WERI-Rb-1 (cell line): ENCODE data around the gene PDGFA.

Experiments
- DNase-seq: peaks from one replicate; pipeline ENCODE4 v3.0.0-alpha.2; 2020
- H3K27ac ChIP-seq: fragments of 250-450 bp; sonication (Bioruptor Pico); 2 replicates; pipeline ENCODE4 v1.5.1; 2020; ENCODE audit warnings: mild to moderate bottlenecking, moderate library complexity
- H3K27me3 ChIP-seq: fragments of 250-450 bp; sonication (Bioruptor Pico); 2 replicates; pipeline ENCODE4 v1.5.1; 2021; ENCODE audit warnings: mild to moderate bottlenecking, low read depth, moderate library complexity; ENCODE audit not compliant: insufficient read depth, severe bottlenecking
- H3K36me3 ChIP-seq: fragments of 250-450 bp; sonication (Bioruptor Pico); 2 replicates; pipeline ENCODE4 v1.5.1; 2020; ENCODE audit warnings: mild to moderate bottlenecking, moderate library complexity
- H3K4me3 ChIP-seq: 2 replicates; pipeline ENCODE4 v1.5.1; 2011; ENCODE audit warnings: low read depth, mild to moderate bottlenecking, control low read depth, low read length
- H3K9me3 ChIP-seq: fragments of 250-450 bp; sonication (Bioruptor Pico); 2 replicates; pipeline ENCODE4 v1.5.1; 2021; ENCODE audit warnings: mild to moderate bottlenecking, moderate library complexity; ENCODE audit not compliant: severe bottlenecking
- CTCF ChIP-seq: IDR thresholded peaks from 2 replicates; pipeline ENCODE4 v1.5.1; 2011; ENCODE audit warnings: low read depth, mild to moderate bottlenecking, control low read depth, inconsistent platforms, low read length

The PDGFA gene

GRCh38 chr7:517774-518629, 1.6 kb downstream of the PDGFA start:
- no peak overlapping the region for H3K27ac ChIP-seq

GRCh38 chr7:516606-517456, 2.8 kb downstream of the PDGFA start:
- no peak for TF ChIP-seq CTCF
- Histone ChIP-seq H3K36me3 (no peaks in the 10 kb centered on the region), H3K27me3 (peaks cover 45% of the 10 kb centered on the region), H3K27ac (no peak overlapping the region), H3K9me3 (no peaks in the 10 kb centered on the region), H3K4me3 (peak overlapping the region; percentile 39)
- DNase-seq, result no peak

More at GRCh38 chr7:517774-518629, 1.6 kb downstream of the PDGFA start:
- no peaks in the 10 kb centered on the region for H3K9me3 ChIP-seq
- no peak for TF ChIP-seq CTCF
- H3K27me3 ChIP-seq, result peaks cover 57% of the 10 kb centered on the region
- no peak for DNase-seq
- peak overlapping the region; percentile 57 for H3K4me3 ChIP-seq
- H3K36me3 ChIP-seq, result no peaks in the 10 kb centered on the region

GRCh38 chr7:516216-516605, 3.4 kb downstream of the PDGFA start:
- Histone ChIP-seq H3K27ac (no peak overlapping the region), H3K4me3 (no peak overlapping the region), H3K27me3 (peaks cover 39% of the 10 kb centered on the region), H3K36me3 (no peaks in the 10 kb centered on the region), H3K9me3 (no peaks in the 10 kb centered on the region)
- no peak for TF ChIP-seq CTCF
- no peak for DNase-seq

- H3K9me3 ChIP-seq, result no peaks in the 10 kb centered on the region
- H3K4me3 ChIP-seq, result no peak overlapping the region
- DNase-seq, result no peak
- H3K27ac ChIP-seq, result no peak overlapping the region
- TF ChIP-seq CTCF, result no peak
- no peaks in the 10 kb centered on the region for H3K36me3 ChIP-seq
- peaks cover 33% of the 10 kb centered on the region for H3K27me3 ChIP-seq
These were observed 4.0 kb downstream of the PDGFA start for GRCh38 chr7:515628-516027.

- no peak for TF ChIP-seq CTCF
- DNase-seq, result peak; percentile 35
- H3K27me3 ChIP-seq, result peaks cover 26% of the 10 kb centered on the region
- H3K9me3 ChIP-seq, result no peaks in the 10 kb centered on the region
- no peak overlapping the region for H3K27ac ChIP-seq
- no peaks in the 10 kb centered on the region for H3K36me3 ChIP-seq
- no peak overlapping the region for H3K4me3 ChIP-seq
These were observed 4.7 kb downstream of the PDGFA start for GRCh38 chr7:514651-515598.
